Stimulated activated CD8-positive, alpha-beta memory T cell treated with anti-CD3 and anti-CD28 coated beads, Interleukin-4, amount 100 ng/mL, for 48 hours (primary cell): ENCODE results near the gene LHFPL2.
"Not testable (repeated sequence)": the region's sequence is repeated elsewhere in the genome, so short reads cannot be mapped to it uniquely, and the experiment has no call there.

Source experiments
- DNase-seq: peaks from one replicate; pipeline ENCODE4 v3.0.0-alpha.2; 2020

LHFPL2 gene

GRCh38 chr5:78639791-78640190 is 8.8 kb downstream of the LHFPL2 start:
- no peak for DNase-seq

- no peak for DNase-seq
Measured at GRCh38 chr5:78638973-78639669, 9.5 kb downstream of the LHFPL2 start.

GRCh38 chr5:78638423-78638822 is 10.1 kb downstream of the LHFPL2 start:
- no peak for DNase-seq

- no peak for DNase-seq
Measured at GRCh38 chr5:78637468-78637867, 11.1 kb downstream of the LHFPL2 start.

- no peak for DNase-seq
Measured at GRCh38 chr5:78636682-78637081, 11.9 kb downstream of the LHFPL2 start.

- DNase-seq = no peak
Measured at GRCh38 chr5:78634634-78635033, 13.9 kb downstream of the LHFPL2 start.

- DNase-seq = no peak
Measured at GRCh38 chr5:78634229-78634628, 14.3 kb downstream of the LHFPL2 start.

GRCh38 chr5:78633700-78634099 is 14.9 kb downstream of the LHFPL2 start:
- no peak for DNase-seq

GRCh38 chr5:78632467-78632866 is 16.1 kb downstream of the LHFPL2 start:
- DNase-seq = no peak

- no peak for DNase-seq
Measured at GRCh38 chr5:78631931-78632330, 16.6 kb downstream of the LHFPL2 start.

GRCh38 chr5:78630047-78630446 is 18.5 kb downstream of the LHFPL2 start:
- DNase-seq = no peak

- no peak for DNase-seq
Measured at GRCh38 chr5:78629624-78630023, 18.9 kb downstream of the LHFPL2 start.

GRCh38 chr5:78628270-78628992 is 20.1 kb downstream of the LHFPL2 start:
- no peak for DNase-seq

- no peak for DNase-seq
Measured at GRCh38 chr5:78627766-78628165, 20.8 kb downstream of the LHFPL2 start.

- DNase-seq = no peak
Measured at GRCh38 chr5:78627175-78627574, 21.4 kb downstream of the LHFPL2 start.

GRCh38 chr5:78626009-78626571 is 22.5 kb downstream of the LHFPL2 start:
- DNase-seq = no peak

- DNase-seq = no peak
Measured at GRCh38 chr5:78624992-78625391, 23.6 kb downstream of the LHFPL2 start.

- no peak for DNase-seq
Measured at GRCh38 chr5:78624011-78624541, 24.5 kb downstream of the LHFPL2 start.

GRCh38 chr5:78622302-78622971 is 26.1 kb downstream of the LHFPL2 start:
- no peak for DNase-seq

GRCh38 chr5:78621291-78621738 is 27.3 kb downstream of the LHFPL2 start:
- DNase-seq = no peak

GRCh38 chr5:78620119-78620518 is 28.5 kb downstream of the LHFPL2 start:
- not testable (repeated sequence) for DNase-seq

GRCh38 chr5:78618303-78618702 is 30.3 kb downstream of the LHFPL2 start:
- no peak for DNase-seq

GRCh38 chr5:78615697-78616096 is 32.9 kb downstream of the LHFPL2 start:
- no peak for DNase-seq
